ENCODE results near the gene ARL15.

- TF ChIP-seq POLR2A (IDR thresholded peaks at IDR 0.05) (no peak), CTCF (IDR thresholded peaks at IDR 0.05) (no peak)
Measured at GRCh38 chr5:54313311-54314270, 3.2 kb upstream of the ARL15 start.

Measured in esophagus squamous epithelium (tissue), 4 donors.